ENCODE measurements around the gene SLC12A4. TPM values are rescaled to one million over a fixed set of nuclear protein-coding genes. Genes with fewer than 3 reads are reported as not detected.

Gene SLC12A4
- total RNA-seq, 4 donors from 2014 or later = 31.2 to 165 (median 72.2) TPM

DNA sequence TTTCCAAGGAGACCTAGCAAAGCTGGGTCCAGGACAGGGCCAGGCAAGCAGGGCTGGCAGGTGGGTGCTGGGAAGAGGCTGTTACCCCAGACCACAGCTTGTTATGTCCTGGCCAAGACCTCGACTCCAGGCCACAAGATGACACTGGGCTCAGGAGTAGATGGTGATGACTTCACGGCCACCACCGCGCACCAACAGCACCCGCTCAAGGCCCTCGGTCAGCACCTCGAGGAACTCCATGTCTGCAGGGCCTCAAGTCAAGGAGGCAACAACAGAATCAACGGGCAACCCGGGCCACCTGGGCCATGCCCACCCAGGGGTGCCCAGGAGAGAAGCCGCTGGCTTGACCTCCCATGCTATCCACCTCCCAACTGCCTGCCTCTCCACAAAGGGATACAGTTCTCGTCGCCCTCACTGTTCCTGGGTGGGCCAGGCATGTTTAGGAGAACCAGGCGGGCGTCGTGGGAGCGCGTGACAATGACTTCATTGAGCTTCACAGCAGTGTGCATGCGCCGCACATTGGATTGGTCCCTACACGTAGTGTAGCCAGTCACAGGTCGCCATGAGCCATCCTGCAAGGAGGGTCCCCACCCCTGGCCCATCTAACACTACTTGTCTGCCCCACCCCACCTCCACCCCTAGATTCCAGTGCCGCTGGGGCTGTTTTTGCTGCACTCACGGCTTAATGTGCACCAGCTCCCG is 23.6 kb downstream of the SLC12A4 start:
- no peak for DNase-seq (ENCODE audit: low spot score in 2 of 2)
- 87% methylated on average over 16 of the region's 24 CpGs for WGBS
- H3K27me3 ChIP-seq = no peaks in the 10 kb centered on the region
- peaks cover 84% of the 10 kb centered on the region for H3K36me3 ChIP-seq
- no peaks in the 10 kb centered on the region for H3K9me3 ChIP-seq
- TF ChIP-seq CTCF (IDR thresholded peaks at IDR 0.05) (no peak), EP300 (IDR thresholded peaks at IDR 0.05) (no peak), POLR2A (IDR thresholded peaks at IDR 0.05) (no peak), POLR2AphosphoS5 (IDR thresholded peaks at IDR 0.05) (no peak)
- no peak overlapping the region for H3K4me3 ChIP-seq
- H3K27ac ChIP-seq = peak overlapping the region; percentile 58
- H3K4me1 ChIP-seq = peaks cover 40% of the 10 kb centered on the region

- TF ChIP-seq EP300 (IDR thresholded peaks at IDR 0.05) (no peak), POLR2A (IDR thresholded peaks at IDR 0.05) (no peak), CTCF (IDR thresholded peaks at IDR 0.05) (no peak), POLR2AphosphoS5 (IDR thresholded peaks at IDR 0.05) (no peak)
- peak within 1 kb of the TSS; percentile 58 for H3K27ac ChIP-seq
- WGBS = 52% methylated on average over 17 of the region's 23 CpGs
- no peaks in the 10 kb centered on the region for H3K9me3 ChIP-seq
- peaks cover 77% of the 10 kb centered on the region for H3K36me3 ChIP-seq
- H3K4me3 ChIP-seq = no peak within 1 kb of the TSS
- peaks cover 40% of the 10 kb centered on the region for H3K4me1 ChIP-seq
- no peak for DNase-seq (ENCODE audit: low spot score in 2 of 2)
- no peaks in the 10 kb centered on the region for H3K27me3 ChIP-seq
Measured at GRCh38 chr16:67943619-67944504, 24.6 kb downstream of the SLC12A4 start, which contains the start of gene LCAT. TSS of gene LCAT (minus strand) at chr16:67944120. CDS start at chr16:67944101, 19 bp downstream.

DNA sequence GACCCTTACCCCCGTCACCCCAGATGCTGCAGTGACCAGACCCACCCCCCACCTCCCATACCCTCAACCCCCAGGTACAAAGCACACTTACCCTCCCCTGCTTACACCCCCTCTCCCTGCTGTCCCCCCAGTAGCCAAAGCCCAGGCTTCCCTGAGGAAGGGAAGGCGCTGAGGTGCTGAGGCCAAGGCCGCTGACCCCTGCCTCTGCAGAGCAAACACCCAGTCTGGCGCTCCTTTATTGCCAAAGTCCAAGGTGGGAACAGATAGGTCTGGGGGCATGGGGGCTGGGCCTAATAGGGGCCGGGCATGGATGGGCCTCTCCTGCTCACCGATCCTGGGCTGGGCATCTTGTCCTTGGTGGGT is 25.2 kb downstream of the SLC12A4 start:
- Histone ChIP-seq H3K27ac (peak overlapping the region; percentile 58), H3K9me3 (no peaks in the 10 kb centered on the region), H3K27me3 (no peaks in the 10 kb centered on the region), H3K4me3 (no peak overlapping the region), H3K4me1 (peaks cover 40% of the 10 kb centered on the region), H3K36me3 (peaks cover 71% of the 10 kb centered on the region)
- 95% methylated on average over 6 of the region's 6 CpGs for WGBS
- DNase-seq (ENCODE audit: low spot score in 2 of 2) = no peak
- no peak for TF ChIP-seq EP300 (IDR thresholded peaks at IDR 0.05)
- TF ChIP-seq POLR2A (IDR thresholded peaks at IDR 0.05) = no peak
- no peak for TF ChIP-seq CTCF (IDR thresholded peaks at IDR 0.05)
- no peak for TF ChIP-seq POLR2AphosphoS5 (IDR thresholded peaks at IDR 0.05)

DNA sequence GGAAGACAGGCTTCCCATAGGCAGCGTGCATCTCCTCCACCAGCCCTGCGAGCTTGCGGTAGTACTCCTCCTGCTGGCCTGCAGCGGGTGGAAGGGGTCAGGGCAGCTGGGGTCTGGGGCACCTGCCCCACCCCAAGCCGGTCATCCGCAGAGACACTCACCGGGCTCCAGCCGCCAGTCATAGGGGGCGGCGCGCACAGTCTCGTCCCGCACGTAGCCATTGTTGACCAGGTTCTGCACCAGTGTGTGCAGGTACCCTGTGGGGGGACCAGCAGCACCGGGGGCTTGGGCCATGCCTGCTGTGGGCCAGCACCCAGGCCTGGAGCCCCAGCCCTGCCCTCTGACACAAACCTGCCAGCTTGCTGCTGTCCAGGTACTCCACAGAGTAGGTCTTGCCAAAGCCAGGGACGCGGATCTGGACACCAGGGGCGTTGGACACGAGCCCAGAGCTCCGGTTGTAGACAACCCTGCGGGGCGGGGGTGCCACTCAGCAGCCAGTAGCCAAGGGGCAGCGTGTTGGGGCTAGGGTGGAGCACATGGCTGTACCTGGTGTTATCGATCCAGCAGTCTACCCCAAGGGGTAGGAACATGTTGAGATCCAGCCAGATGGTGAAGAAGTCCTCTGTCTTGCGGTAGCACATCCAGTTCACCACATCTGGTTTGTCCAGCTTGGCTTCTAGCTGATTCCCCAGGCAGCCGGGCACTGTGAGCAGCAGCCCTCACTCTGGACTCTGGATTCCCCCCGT is 25.8 kb downstream of the SLC12A4 start:
- 75% methylated on average over 5 of the region's 27 CpGs for WGBS
- no peak for TF ChIP-seq EP300 (IDR thresholded peaks at IDR 0.05)
- no peak for TF ChIP-seq POLR2A (IDR thresholded peaks at IDR 0.05)
- no peak for TF ChIP-seq POLR2AphosphoS5 (IDR thresholded peaks at IDR 0.05)
- TF ChIP-seq CTCF (IDR thresholded peaks at IDR 0.05) = no peak
- DNase-seq (ENCODE audit: low spot score in 2 of 2) = no peak
- Histone ChIP-seq H3K27me3 (no peaks in the 10 kb centered on the region), H3K4me3 (no peak overlapping the region), H3K4me1 (peaks cover 36% of the 10 kb centered on the region), H3K36me3 (peaks cover 66% of the 10 kb centered on the region), H3K9me3 (no peaks in the 10 kb centered on the region), H3K27ac (peak overlapping the region; percentile 58)

Measured in suprapubic skin (tissue), 4 donors.